MM.1S (cell line): ENCODE data around the gene NUP85.
"Not testable (repeated sequence)": the region's sequence is repeated elsewhere in the genome, so short reads cannot be mapped to it uniquely, and the experiment has no call there.

Experiments
- DNase-seq: peaks from one replicate; pipeline ENCODE4 v3.0.0-alpha.2; 2015
- H2AFZ ChIP-seq: fragments of 300-600 bp; sonication (generic); 2 replicates; pipeline ENCODE4 v1.6.0; 2016; ENCODE audit warnings: antibody characterized with exemption, low read length
- H3F3A ChIP-seq: fragments of 300-600 bp; sonication (generic); 2 replicates; pipeline ENCODE4 v1.6.1; 2016; ENCODE audit warnings: mild to moderate bottlenecking, antibody characterized with exemption, low read length, moderate library complexity, mixed read lengths; ENCODE audit not compliant: insufficient read depth
- H3K27ac ChIP-seq: fragments of 300-600 bp; sonication (generic); 2 replicates; pipeline ENCODE4 v1.5.1; 2016; ENCODE audit warnings: mild to moderate bottlenecking, low read length
- H3K27me3 ChIP-seq: fragments of 300-600 bp; sonication (generic); replicated peaks from 2 replicates; pipeline ENCODE4 v1.6.0; 2016; ENCODE audit warnings: low read length; ENCODE audit not compliant: insufficient read depth
- H3K36me3 ChIP-seq: fragments of 300-600 bp; sonication (generic); replicated peaks from 2 replicates; pipeline ENCODE4 v1.6.1; 2016; ENCODE audit warnings: mild to moderate bottlenecking, low read length, mixed read lengths; ENCODE audit not compliant: insufficient read depth
- H3K4me1 ChIP-seq: fragments of 300-600 bp; sonication (generic); 2 replicates; pipeline ENCODE4 v1.6.1; 2016; ENCODE audit warnings: low read length, mixed read lengths
- H3K4me2 ChIP-seq: fragments of 300-600 bp; sonication (generic); 2 replicates; pipeline ENCODE4 v1.6.0; 2016; ENCODE audit warnings: low read depth, low read length
- H3K4me3 ChIP-seq: fragments of 300-600 bp; sonication (generic); 2 replicates; pipeline ENCODE4 v1.5.1; 2016; ENCODE audit warnings: low read length, mixed read lengths
- H3K79me2 ChIP-seq: fragments of 300-600 bp; sonication (generic); 2 replicates; pipeline ENCODE4 v1.6.1; 2016; ENCODE audit warnings: mixed run types, low read length, mixed read lengths
- H3K9ac ChIP-seq: fragments of 300-600 bp; sonication (generic); 2 replicates; pipeline ENCODE4 v1.6.1; 2016; ENCODE audit warnings: low read length, mixed read lengths
- H3K9me2 ChIP-seq: fragments of 300-600 bp; sonication (generic); replicated peaks from 2 replicates; pipeline ENCODE4 v1.6.1; 2016; ENCODE audit warnings: mild to moderate bottlenecking, low read length, mixed read lengths; ENCODE audit not compliant: insufficient read depth
- H3K9me3 ChIP-seq: fragments of 300-600 bp; sonication (generic); replicated peaks from 2 replicates; pipeline ENCODE4 v1.6.1; 2016; ENCODE audit warnings: mild to moderate bottlenecking, low read length, mixed read lengths; ENCODE audit not compliant: insufficient read depth
- H4K20me1 ChIP-seq: fragments of 300-600 bp; sonication (generic); 2 replicates; pipeline ENCODE4 v1.6.1; 2016; ENCODE audit warnings: mild to moderate bottlenecking, low read length, moderate library complexity, mixed read lengths; ENCODE audit not compliant: insufficient read depth
- EZH2 ChIP-seq: fragments of 300-600 bp; sonication (generic); optimal IDR thresholded peaks from 2 replicates; pipeline ENCODE3; 2017; ENCODE audit warnings: low read depth, mild to moderate bottlenecking, antibody characterized with exemption, low read length, mixed read lengths
- TF ChIP-seq, protein P1 (sequence below): fragments of 300-600 bp; sonication (generic); IDR thresholded peaks from 2 replicates; pipeline ENCODE4 v1.5.1; 2016; ENCODE audit warnings: antibody characterized with exemption, low read length, mixed read lengths

NUP85 gene

DNA sequence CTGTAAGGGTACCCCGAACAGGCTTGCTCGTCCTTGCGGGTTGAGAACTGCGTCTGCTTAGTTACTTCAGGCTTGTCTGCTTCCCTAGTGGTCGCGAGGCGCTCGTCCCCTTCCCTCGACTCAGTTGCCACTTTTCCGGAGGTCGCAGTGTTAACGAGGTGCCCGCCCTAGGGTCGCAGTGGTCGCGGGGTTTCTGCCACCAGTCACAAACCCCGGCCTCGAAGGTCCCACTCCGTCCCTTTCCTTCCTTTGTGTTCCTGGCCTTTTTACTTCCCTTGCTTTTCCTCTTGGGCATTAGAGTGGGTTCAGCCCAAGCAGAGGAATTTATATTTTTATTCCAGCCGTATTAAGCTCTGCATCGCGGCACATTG is 299 bp downstream of the NUP85 start:
- H3K27me3 ChIP-seq, result no peaks in the 10 kb centered on the region
- DNase-seq, result no peak
- H3K4me3 ChIP-seq, result peak overlapping the region; percentile 96
- H3K36me3 ChIP-seq, result no peaks in the 10 kb centered on the region; the same call in 1 of the 2 replicates
- H3K79me2 ChIP-seq, result peaks cover 53% of the 10 kb centered on the region
- TF ChIP-seq, protein P1, sequence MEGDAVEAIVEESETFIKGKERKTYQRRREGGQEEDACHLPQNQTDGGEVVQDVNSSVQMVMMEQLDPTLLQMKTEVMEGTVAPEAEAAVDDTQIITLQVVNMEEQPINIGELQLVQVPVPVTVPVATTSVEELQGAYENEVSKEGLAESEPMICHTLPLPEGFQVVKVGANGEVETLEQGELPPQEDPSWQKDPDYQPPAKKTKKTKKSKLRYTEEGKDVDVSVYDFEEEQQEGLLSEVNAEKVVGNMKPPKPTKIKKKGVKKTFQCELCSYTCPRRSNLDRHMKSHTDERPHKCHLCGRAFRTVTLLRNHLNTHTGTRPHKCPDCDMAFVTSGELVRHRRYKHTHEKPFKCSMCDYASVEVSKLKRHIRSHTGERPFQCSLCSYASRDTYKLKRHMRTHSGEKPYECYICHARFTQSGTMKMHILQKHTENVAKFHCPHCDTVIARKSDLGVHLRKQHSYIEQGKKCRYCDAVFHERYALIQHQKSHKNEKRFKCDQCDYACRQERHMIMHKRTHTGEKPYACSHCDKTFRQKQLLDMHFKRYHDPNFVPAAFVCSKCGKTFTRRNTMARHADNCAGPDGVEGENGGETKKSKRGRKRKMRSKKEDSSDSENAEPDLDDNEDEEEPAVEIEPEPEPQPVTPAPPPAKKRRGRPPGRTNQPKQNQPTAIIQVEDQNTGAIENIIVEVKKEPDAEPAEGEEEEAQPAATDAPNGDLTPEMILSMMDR, result 0 out of 2 replicates have a peak, but pooled peaks have one; percentile 7
- no peak for TF ChIP-seq EZH2
- H3F3A ChIP-seq, result no peaks in the 10 kb centered on the region
- H3K4me2 ChIP-seq, result peak overlapping the region; percentile 76
- H3K27ac ChIP-seq, result peak overlapping the region; percentile 95; the same call in 1 of the 2 replicates
- H3K9ac ChIP-seq, result peak overlapping the region; percentile 97
- no peaks in the 10 kb centered on the region for H3K4me1 ChIP-seq
- no peaks in the 10 kb centered on the region for H3K9me2 ChIP-seq
- H4K20me1 ChIP-seq, result no peaks in the 10 kb centered on the region
- peak overlapping the region; percentile 88 for H2AFZ ChIP-seq
- no peaks in the 10 kb centered on the region for H3K9me3 ChIP-seq

DNA sequence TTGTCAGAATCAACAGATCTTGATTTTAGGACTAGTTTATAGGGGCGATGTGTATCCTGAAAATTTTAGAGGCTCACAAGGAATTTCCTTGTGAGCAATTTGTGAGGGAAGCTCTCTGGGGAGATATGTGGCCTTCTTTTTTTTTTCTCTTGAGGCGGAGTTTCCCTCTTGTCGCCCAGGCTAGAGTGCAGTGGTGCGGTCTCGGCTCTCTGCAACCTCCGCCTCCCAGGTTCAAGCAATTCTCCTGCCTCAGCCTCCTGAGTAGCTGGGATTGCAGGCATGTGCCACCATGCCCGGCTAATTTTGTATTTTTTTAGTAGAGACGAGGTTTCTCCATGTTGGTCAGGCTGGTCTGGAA is 1.6 kb downstream of the NUP85 start:
- not testable (repeated sequence) for H3F3A ChIP-seq, H3K27ac ChIP-seq, H2AFZ ChIP-seq, DNase-seq, H3K9me2 ChIP-seq, H3K27me3 ChIP-seq, H4K20me1 ChIP-seq, H3K9ac ChIP-seq, H3K4me1 ChIP-seq, H3K9me3 ChIP-seq, H3K36me3 ChIP-seq
- Histone ChIP-seq H3K4me3 (peak overlapping the region; percentile 96; the same call in 1 of the 2 replicates), H3K4me2 (peak overlapping the region; percentile 76; the same call in 1 of the 2 replicates), H3K79me2 (peaks cover 59% of the 10 kb centered on the region)

DNA sequence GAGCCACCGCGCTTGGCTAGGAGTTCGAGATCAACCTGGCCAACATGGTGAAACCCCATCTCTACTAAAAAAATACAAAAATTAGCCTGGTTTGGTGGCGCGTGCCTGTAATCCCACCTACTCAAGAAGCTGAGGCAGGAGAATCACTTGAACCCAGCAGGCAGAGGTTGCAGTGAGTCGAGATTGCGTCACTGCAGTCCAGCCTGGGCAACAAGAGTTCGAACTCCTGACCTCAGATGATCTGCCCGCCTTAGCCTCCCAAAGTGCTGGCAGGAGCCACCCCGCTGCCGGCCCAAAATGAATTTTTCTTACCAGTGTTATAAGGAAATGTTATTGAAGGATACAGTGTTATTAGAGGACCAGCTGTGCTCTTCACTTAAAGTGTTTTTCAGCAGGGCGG is 2.3 kb downstream of the NUP85 start:
- H3K4me2 ChIP-seq, result no peak overlapping the region
- H3K79me2 ChIP-seq, result peaks cover 59% of the 10 kb centered on the region

DNA sequence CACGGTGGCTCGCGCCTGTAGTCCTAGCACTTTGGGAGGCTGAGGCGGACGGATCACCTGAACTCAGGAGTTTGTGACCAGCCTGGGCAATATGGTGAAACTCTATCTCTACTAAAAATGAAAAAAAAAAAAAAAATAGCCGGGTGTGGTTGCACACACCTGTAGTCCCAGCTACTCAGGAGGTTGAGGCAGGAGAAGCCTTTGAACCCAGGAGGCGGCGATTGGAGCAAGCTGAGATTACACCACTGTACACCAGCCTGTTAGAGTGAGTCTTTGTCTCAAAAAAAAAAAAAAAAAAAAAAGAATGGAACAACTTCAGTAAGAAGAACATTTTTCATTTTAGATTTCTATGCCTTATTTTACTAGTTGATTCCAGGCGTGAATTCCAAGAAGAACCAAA is 2.7 kb downstream of the NUP85 start:
- H3K9ac ChIP-seq, result no peak overlapping the region

More for the DNA sequence above, 2.3 kb downstream of the NUP85 start:
- no peak overlapping the region for H3K9ac ChIP-seq
- no peak for DNase-seq
- H3K27me3 ChIP-seq, result no peaks in the 10 kb centered on the region
- no peaks in the 10 kb centered on the region; the same call in 1 of the 2 replicates for H3K36me3 ChIP-seq
- no peak overlapping the region for H3K27ac ChIP-seq
- H4K20me1 ChIP-seq, result no peaks in the 10 kb centered on the region
- no peaks in the 10 kb centered on the region for H3K9me3 ChIP-seq
- TF ChIP-seq, protein P1, result no peak
- H3K4me1 ChIP-seq, result no peaks in the 10 kb centered on the region
- no peak overlapping the region for H3K4me3 ChIP-seq
- H3K9me2 ChIP-seq, result no peaks in the 10 kb centered on the region
- H3F3A ChIP-seq, result no peaks in the 10 kb centered on the region
- no peak overlapping the region for H2AFZ ChIP-seq

More for the DNA sequence above, 2.7 kb downstream of the NUP85 start:
- Histone ChIP-seq H3K4me3 (no peak overlapping the region), H3K4me1 (no peaks in the 10 kb centered on the region), H3K9me3 (no peaks in the 10 kb centered on the region), H3F3A (no peaks in the 10 kb centered on the region), H3K36me3 (no peaks in the 10 kb centered on the region; the same call in 1 of the 2 replicates), H2AFZ (no peak overlapping the region), H4K20me1 (no peaks in the 10 kb centered on the region), H3K79me2 (peaks cover 59% of the 10 kb centered on the region), H3K9me2 (no peaks in the 10 kb centered on the region), H3K27ac (no peak overlapping the region), H3K4me2 (no peak overlapping the region), H3K27me3 (no peaks in the 10 kb centered on the region)
- TF ChIP-seq EZH2, result no peak
- no peak for DNase-seq
